Activated T-cell treated with anti-CD3 and anti-CD28 coated beads, Interleukin-2, amount 50 U/mL, for 72 hours (primary cell): ENCODE results near the gene FHOD3. TPM values are rescaled to one million over a fixed set of nuclear protein-coding genes. Genes with fewer than 3 reads are reported as not detected.

Experiments used
- ATAC-seq, 2 donors: fragments of 150-1000 bp; cut with Tn5 transposase; replicated peaks in 1 of 2; 2 replicates each; pipeline ENCODE4 v1.10.0; 2021; ENCODE audit warnings: moderate library complexity in 2 of 2, mild to moderate bottlenecking in 1 of 2
- DNase-seq, 2 donors: peaks; one replicate each; pipeline ENCODE4 v3.0.0; 2021 to 2022; ENCODE audit warnings: mixed read lengths in 1 of 2
- H3K27ac Mint-ChIP-seq: one replicate; pipeline ENCODE4 v1.8.0; 2022; ENCODE audit warnings: mild to moderate bottlenecking, moderate library complexity, mixed read lengths
- H3K27me3 Mint-ChIP-seq: one replicate; pipeline ENCODE4 v1.8.0; 2022; ENCODE audit warnings: low read depth, mixed read lengths
- H3K36me3 Mint-ChIP-seq, 2 donors: one replicate each; pipeline ENCODE4 v1.8.0; 2022; ENCODE audit warnings: mixed read lengths in 2 of 2, mild to moderate bottlenecking in 1 of 2; ENCODE audit not compliant: insufficient read depth in 2 of 2
- H3K4me1 Mint-ChIP-seq: one replicate; pipeline ENCODE4 v1.8.0; 2022; ENCODE audit warnings: low read depth, mixed read lengths
- H3K4me3 Mint-ChIP-seq, 2 donors: one replicate each; pipeline ENCODE4 v1.8.0; 2022; ENCODE audit warnings: mild to moderate bottlenecking in 2 of 2, mixed read lengths in 2 of 2, moderate library complexity in 2 of 2
- H3K9me3 Mint-ChIP-seq, 2 donors: one replicate each; pipeline ENCODE4 v1.8.0; 2022; ENCODE audit warnings: mixed read lengths in 2 of 2
- total RNA-seq, 2 donors: library from RNA; stranded (reverse); gene quantifications; one replicate each; pipeline ENCODE4 v1.2.3, GENCODE V29; 2022

FHOD3 gene
- total RNA-seq, 2 donors from 2014 or later = 0.28 TPM; not detected in 1

- ATAC-seq (no peak), DNase-seq (no peak)
- H3K4me1 Mint-ChIP-seq = no peaks in the 10 kb centered on the region
- H3K27ac Mint-ChIP-seq = no peak overlapping the region
- no peaks in the 10 kb centered on the region for H3K36me3 Mint-ChIP-seq
- no peak overlapping the region for H3K4me3 Mint-ChIP-seq
- no peaks in the 10 kb centered on the region for H3K9me3 Mint-ChIP-seq
- peaks cover 6% of the 10 kb centered on the region for H3K27me3 Mint-ChIP-seq
Measured at GRCh38 chr18:36622610-36623009, 325.1 kb downstream of the FHOD3 start.

- Mint-ChIP-seq H3K27ac (no peak overlapping the region), H3K27me3 (peaks cover 6% of the 10 kb centered on the region)
- ATAC-seq = no peak
Measured at GRCh38 chr18:36623091-36623490, 325.6 kb downstream of the FHOD3 start.

DNA sequence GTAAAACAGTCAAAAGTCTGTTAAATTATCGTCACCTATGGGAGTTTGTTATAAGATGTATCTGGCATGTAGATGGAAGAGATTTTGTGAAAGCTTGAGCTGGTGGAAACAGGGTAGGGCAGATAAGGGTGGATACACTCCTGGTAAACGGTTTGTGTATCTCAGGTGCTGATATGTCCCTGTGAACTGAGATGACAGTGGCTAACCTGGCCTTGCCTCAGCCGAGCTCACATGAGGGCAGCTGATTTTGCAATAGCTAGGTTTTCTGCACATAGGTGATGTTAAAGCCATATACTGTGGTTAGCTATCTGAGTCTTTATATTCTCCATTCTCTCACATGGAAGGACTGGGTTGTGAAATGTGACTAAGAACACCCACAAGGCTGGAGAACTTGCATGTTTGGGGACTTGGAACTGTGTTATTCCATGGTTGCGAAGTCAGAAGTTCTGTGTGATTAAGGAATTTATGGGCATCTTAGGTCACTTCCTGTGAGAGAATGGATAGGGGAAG lies 326.2 kb downstream of the FHOD3 start:
- peaks cover 6% of the 10 kb centered on the region for H3K27me3 Mint-ChIP-seq
- no peaks in the 10 kb centered on the region for H3K36me3 Mint-ChIP-seq
- no peak overlapping the region for H3K27ac Mint-ChIP-seq
- H3K9me3 Mint-ChIP-seq = no peaks in the 10 kb centered on the region
- ATAC-seq (no peak), DNase-seq (no peak)
- no peak overlapping the region for H3K4me3 Mint-ChIP-seq
- H3K4me1 Mint-ChIP-seq = no peaks in the 10 kb centered on the region

More at GRCh38 chr18:36623091-36623490, 325.6 kb downstream of the FHOD3 start:
- H3K9me3 Mint-ChIP-seq = no peaks in the 10 kb centered on the region
- no peaks in the 10 kb centered on the region for H3K4me1 Mint-ChIP-seq
- H3K4me3 Mint-ChIP-seq = no peak overlapping the region
- H3K36me3 Mint-ChIP-seq = no peaks in the 10 kb centered on the region
- no peak for DNase-seq

- no peaks in the 10 kb centered on the region for H3K36me3 Mint-ChIP-seq
- no peak overlapping the region for H3K4me3 Mint-ChIP-seq
Measured at GRCh38 chr18:36624451-36625167, 327.1 kb downstream of the FHOD3 start.

DNA sequence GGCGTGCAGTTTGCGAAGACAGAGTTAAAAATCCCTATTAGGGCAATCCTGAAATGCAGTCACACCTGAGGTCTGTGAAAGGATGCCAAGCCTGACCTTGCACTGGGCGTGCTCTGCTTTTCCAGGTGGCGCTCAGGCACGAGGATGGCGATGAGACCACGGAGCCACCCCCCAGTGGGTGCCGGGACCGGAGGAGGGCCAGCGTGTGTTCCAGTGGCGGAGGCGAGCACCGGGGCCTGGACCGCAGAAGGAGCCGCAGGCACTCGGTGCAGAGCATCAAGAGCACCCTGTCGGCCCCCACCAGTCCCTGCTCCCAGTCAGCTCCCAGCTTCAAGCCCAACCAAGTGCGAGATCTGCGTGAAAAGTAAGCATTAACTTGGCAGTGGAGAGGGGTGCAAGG lies 327.9 kb downstream of the FHOD3 start:
- H3K4me1 Mint-ChIP-seq = no peaks in the 10 kb centered on the region
- H3K27me3 Mint-ChIP-seq = peaks cover under 1% of the 10 kb centered on the region
- H3K9me3 Mint-ChIP-seq = no peaks in the 10 kb centered on the region
- H3K27ac Mint-ChIP-seq = no peak overlapping the region
- no peak for ATAC-seq
- no peak overlapping the region for H3K4me3 Mint-ChIP-seq
- DNase-seq = no peak
- no peaks in the 10 kb centered on the region for H3K36me3 Mint-ChIP-seq

More at GRCh38 chr18:36624451-36625167, 327.1 kb downstream of the FHOD3 start:
- ATAC-seq (no peak), DNase-seq (no peak)
- H3K4me1 Mint-ChIP-seq = no peaks in the 10 kb centered on the region
- H3K9me3 Mint-ChIP-seq = no peaks in the 10 kb centered on the region
- H3K27ac Mint-ChIP-seq = no peak overlapping the region
- H3K27me3 Mint-ChIP-seq = peaks cover 1% of the 10 kb centered on the region

DNA sequence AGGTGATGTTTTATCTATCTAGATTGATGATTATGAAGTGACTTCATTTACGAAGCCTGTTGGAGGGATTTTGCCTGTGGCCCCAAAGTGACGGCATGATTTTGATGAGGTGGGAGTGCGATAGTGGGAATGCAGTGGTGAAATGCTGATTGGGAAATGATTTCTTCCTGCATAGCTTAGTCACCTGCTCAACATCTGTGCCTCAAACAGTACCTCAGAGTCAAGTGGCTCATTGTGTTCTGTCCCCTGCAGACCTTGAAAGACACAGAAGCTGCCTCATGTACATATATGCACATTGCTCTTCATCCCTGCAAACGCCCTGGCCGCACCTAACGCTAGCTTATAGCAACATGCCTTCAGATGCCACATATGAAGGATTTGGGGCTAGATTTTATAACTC lies 330.1 kb downstream of the FHOD3 start:
- Mint-ChIP-seq H3K9me3 (no peaks in the 10 kb centered on the region), H3K27ac (no peak overlapping the region), H3K4me3 (no peak overlapping the region), H3K36me3 (no peaks in the 10 kb centered on the region), H3K27me3 (peaks cover 7% of the 10 kb centered on the region), H3K4me1 (no peaks in the 10 kb centered on the region)
- ATAC-seq = no peak
- no peak for DNase-seq

GRCh38 chr18:36628435-36629137 lies 331.1 kb downstream of the FHOD3 start:
- DNase-seq (no peak), ATAC-seq (no peak)
- H3K4me3 Mint-ChIP-seq = no peak overlapping the region
- no peaks in the 10 kb centered on the region for H3K4me1 Mint-ChIP-seq
- H3K27me3 Mint-ChIP-seq = peaks cover 8% of the 10 kb centered on the region
- H3K36me3 Mint-ChIP-seq = no peaks in the 10 kb centered on the region
- no peaks in the 10 kb centered on the region for H3K9me3 Mint-ChIP-seq
- no peak overlapping the region for H3K27ac Mint-ChIP-seq

- Mint-ChIP-seq H3K27me3 (peaks cover 14% of the 10 kb centered on the region), H3K27ac (no peak overlapping the region)
Measured at GRCh38 chr18:36629138-36629530, 331.6 kb downstream of the FHOD3 start.

GRCh38 chr18:36629836-36630235 lies 332.3 kb downstream of the FHOD3 start:
- DNase-seq (no peak), ATAC-seq (no peak)
- Mint-ChIP-seq H3K9me3 (no peaks in the 10 kb centered on the region), H3K27me3 (peaks cover 21% of the 10 kb centered on the region), H3K27ac (no peak overlapping the region), H3K4me1 (no peaks in the 10 kb centered on the region), H3K4me3 (no peak overlapping the region), H3K36me3 (no peaks in the 10 kb centered on the region)

More at GRCh38 chr18:36629138-36629530, 331.6 kb downstream of the FHOD3 start:
- Mint-ChIP-seq H3K4me1 (no peaks in the 10 kb centered on the region), H3K9me3 (no peaks in the 10 kb centered on the region), H3K4me3 (no peak overlapping the region), H3K36me3 (no peaks in the 10 kb centered on the region)
- DNase-seq = no peak
- ATAC-seq = no peak

- Mint-ChIP-seq H3K9me3 (no peaks in the 10 kb centered on the region), H3K27ac (no peak overlapping the region), H3K27me3 (peaks cover 28% of the 10 kb centered on the region), H3K36me3 (no peaks in the 10 kb centered on the region), H3K4me3 (no peak overlapping the region), H3K4me1 (no peaks in the 10 kb centered on the region)
- DNase-seq (no peak), ATAC-seq (no peak)
Measured at GRCh38 chr18:36630917-36631316, 333.4 kb downstream of the FHOD3 start.

GRCh38 chr18:36633961-36634412 lies 336.5 kb downstream of the FHOD3 start:
- Mint-ChIP-seq H3K36me3 (no peaks in the 10 kb centered on the region), H3K4me3 (no peak overlapping the region), H3K4me1 (no peaks in the 10 kb centered on the region), H3K27me3 (peaks cover 28% of the 10 kb centered on the region), H3K9me3 (no peaks in the 10 kb centered on the region), H3K27ac (no peak overlapping the region)
- no peak for ATAC-seq
- no peak for DNase-seq

GRCh38 chr18:36634573-36635216 lies 337.2 kb downstream of the FHOD3 start:
- H3K27ac Mint-ChIP-seq = no peak overlapping the region
- H3K4me3 Mint-ChIP-seq = no peak overlapping the region
- peaks cover 28% of the 10 kb centered on the region for H3K27me3 Mint-ChIP-seq
- DNase-seq = no peak
- no peaks in the 10 kb centered on the region for H3K9me3 Mint-ChIP-seq
- ATAC-seq = no peak
- no peaks in the 10 kb centered on the region for H3K36me3 Mint-ChIP-seq
- no peaks in the 10 kb centered on the region for H3K4me1 Mint-ChIP-seq

- Mint-ChIP-seq H3K27me3 (peaks cover 25% of the 10 kb centered on the region), H3K9me3 (no peaks in the 10 kb centered on the region), H3K4me3 (no peak overlapping the region), H3K27ac (no peak overlapping the region), H3K36me3 (no peaks in the 10 kb centered on the region), H3K4me1 (no peaks in the 10 kb centered on the region)
- ATAC-seq (no peak), DNase-seq (no peak)
Measured at GRCh38 chr18:36635414-36636096, 338.0 kb downstream of the FHOD3 start.
